Ammon's horn (tissue), 1 donor: ENCODE measurements around the gene BRI3BP.
"Not testable (repeated sequence)": the region's sequence is repeated elsewhere in the genome, so short reads cannot be mapped to it uniquely, and the experiment has no call there.

Source experiments
- DNase-seq: peaks from one replicate; pipeline ENCODE4 v3.0.0-alpha.2; 2016; ENCODE audit warnings: low spot score

BRI3BP gene

GRCh38 chr12:125024949-125025563, 31.6 kb downstream of the BRI3BP start:
- DNase-seq: no peak

GRCh38 chr12:125025606-125026235, 32.3 kb downstream of the BRI3BP start:
- no peak for DNase-seq

- DNase-seq: no peak
Measured at GRCh38 chr12:125028106-125028505, 34.7 kb downstream of the BRI3BP start.

GRCh38 chr12:125029761-125030358, 36.4 kb downstream of the BRI3BP start:
- no peak for DNase-seq

GRCh38 chr12:125031471-125031870, 38.0 kb downstream of the BRI3BP start:
- DNase-seq: not testable (repeated sequence)

- DNase-seq: no peak
Measured at GRCh38 chr12:125032466-125033152, 39.2 kb downstream of the BRI3BP start.

GRCh38 chr12:125033288-125033687, 39.8 kb downstream of the BRI3BP start:
- DNase-seq: no peak

- DNase-seq: no peak
Measured at GRCh38 chr12:125038976-125039625, 45.7 kb downstream of the BRI3BP start.

- DNase-seq: no peak
Measured at GRCh38 chr12:125049093-125049458, 55.6 kb downstream of the BRI3BP start.

GRCh38 chr12:125050446-125050845, 57.0 kb downstream of the BRI3BP start:
- DNase-seq: no peak

- DNase-seq: no peak
Measured at GRCh38 chr12:125050868-125051267, 57.4 kb downstream of the BRI3BP start.

GRCh38 chr12:125053821-125054220, 60.4 kb downstream of the BRI3BP start:
- DNase-seq: no peak

- no peak for DNase-seq
Measured at GRCh38 chr12:125055591-125055990, 62.1 kb downstream of the BRI3BP start.

GRCh38 chr12:125056306-125056705, 62.9 kb downstream of the BRI3BP start:
- DNase-seq: no peak

- DNase-seq: no peak
Measured at GRCh38 chr12:125057708-125058107, 64.3 kb downstream of the BRI3BP start.

- DNase-seq: no peak
Measured at GRCh38 chr12:125061229-125061628, 67.8 kb downstream of the BRI3BP start.

- DNase-seq: not testable (repeated sequence)
Measured at GRCh38 chr12:125063522-125063921, 70.1 kb downstream of the BRI3BP start.

- no peak for DNase-seq
Measured at GRCh38 chr12:125064492-125064891, 71.0 kb downstream of the BRI3BP start.

GRCh38 chr12:125065021-125065918, 71.8 kb downstream of the BRI3BP start, which contains the start of gene AACS:
Gene AACS (plus strand): TSS chr12:125065435. CDS start chr12:125065585, 150 bp downstream.
- DNase-seq: peak; percentile 86

- no peak for DNase-seq
Measured at GRCh38 chr12:125065919-125066570, 72.6 kb downstream of the BRI3BP start.

- DNase-seq: no peak
Measured at GRCh38 chr12:125068391-125068790, 74.9 kb downstream of the BRI3BP start.
